ENCODE measurements around the gene STOX2.

Gene STOX2

GRCh38 chr4:184003433-184003832, 98.3 kb downstream of the STOX2 start:
- no peaks in the 10 kb centered on the region for H3K27me3 ChIP-seq
- H3K27ac ChIP-seq, result no peak overlapping the region
- TF ChIP-seq CTCF (IDR thresholded peaks at IDR 0.05), result no peak
- peaks cover 12% of the 10 kb centered on the region for H3K36me3 ChIP-seq
- H3K4me1 ChIP-seq (ENCODE audit: control insufficient read depth in 1 of 2, insufficient read depth in 1 of 2, low read depth in 1 of 2, low read length in 1 of 2), result no peaks in the 10 kb centered on the region
- H3K9me3 ChIP-seq, result no peaks in the 10 kb centered on the region
- H3K4me3 ChIP-seq (ENCODE audit: low read depth in 1 of 2, low read length in 1 of 2), result no peak overlapping the region

- no peak for TF ChIP-seq CTCF (IDR thresholded peaks at IDR 0.05)
- Histone ChIP-seq H3K9me3 (no peaks in the 10 kb centered on the region), H3K27me3 (no peaks in the 10 kb centered on the region), H3K4me1 (ENCODE audit: control insufficient read depth in 1 of 2, insufficient read depth in 1 of 2, low read depth in 1 of 2, low read length in 1 of 2) (no peaks in the 10 kb centered on the region), H3K27ac (no peak overlapping the region), H3K4me3 (ENCODE audit: low read depth in 1 of 2, low read length in 1 of 2) (no peak overlapping the region), H3K36me3 (peaks cover 19% of the 10 kb centered on the region)
Observed at GRCh38 chr4:184007891-184008290, 102.8 kb downstream of the STOX2 start.

- Histone ChIP-seq H3K36me3 (peaks cover 16% of the 10 kb centered on the region), H3K4me1 (ENCODE audit: control insufficient read depth in 1 of 2, insufficient read depth in 1 of 2, low read depth in 1 of 2, low read length in 1 of 2) (no peaks in the 10 kb centered on the region), H3K27me3 (no peaks in the 10 kb centered on the region), H3K9me3 (no peaks in the 10 kb centered on the region), H3K4me3 (ENCODE audit: low read depth in 1 of 2, low read length in 1 of 2) (no peak overlapping the region), H3K27ac (no peak overlapping the region)
- no peak for TF ChIP-seq CTCF (IDR thresholded peaks at IDR 0.05)
Observed at GRCh38 chr4:184010696-184011095, 105.6 kb downstream of the STOX2 start.

GRCh38 chr4:184011826-184012380, 106.8 kb downstream of the STOX2 start:
- Histone ChIP-seq H3K27ac (no peak overlapping the region), H3K36me3 (peaks cover 16% of the 10 kb centered on the region), H3K27me3 (no peaks in the 10 kb centered on the region), H3K4me1 (ENCODE audit: control insufficient read depth in 1 of 2, insufficient read depth in 1 of 2, low read depth in 1 of 2, low read length in 1 of 2) (no peaks in the 10 kb centered on the region), H3K9me3 (no peaks in the 10 kb centered on the region), H3K4me3 (ENCODE audit: low read depth in 1 of 2, low read length in 1 of 2) (no peak overlapping the region)
- TF ChIP-seq CTCF (IDR thresholded peaks at IDR 0.05), result no peak

GRCh38 chr4:184012937-184013336, 107.8 kb downstream of the STOX2 start:
- TF ChIP-seq CTCF (IDR thresholded peaks at IDR 0.05), result no peak
- H3K36me3 ChIP-seq, result peaks cover 25% of the 10 kb centered on the region
- no peak overlapping the region for H3K4me3 ChIP-seq (ENCODE audit: low read depth in 1 of 2, low read length in 1 of 2)
- H3K27me3 ChIP-seq, result no peaks in the 10 kb centered on the region
- no peaks in the 10 kb centered on the region for H3K9me3 ChIP-seq
- no peaks in the 10 kb centered on the region for H3K4me1 ChIP-seq (ENCODE audit: control insufficient read depth in 1 of 2, insufficient read depth in 1 of 2, low read depth in 1 of 2, low read length in 1 of 2)
- no peak overlapping the region for H3K27ac ChIP-seq

GRCh38 chr4:184014301-184014700, 109.2 kb downstream of the STOX2 start:
- no peak overlapping the region for H3K27ac ChIP-seq
- no peak overlapping the region for H3K4me3 ChIP-seq (ENCODE audit: low read depth in 1 of 2, low read length in 1 of 2)
- H3K36me3 ChIP-seq, result peaks cover 22% of the 10 kb centered on the region
- H3K4me1 ChIP-seq (ENCODE audit: control insufficient read depth in 1 of 2, insufficient read depth in 1 of 2, low read depth in 1 of 2, low read length in 1 of 2), result no peaks in the 10 kb centered on the region
- H3K27me3 ChIP-seq, result no peaks in the 10 kb centered on the region
- no peak for TF ChIP-seq CTCF (IDR thresholded peaks at IDR 0.05)
- H3K9me3 ChIP-seq, result no peaks in the 10 kb centered on the region
